OCI-LY3 (cell line): ENCODE data around the gene PIK3R6.

Experiments used
- CTCF ChIP-seq: fragments of 200-600, 300-600 bp; sonication (generic); IDR thresholded peaks from 2 replicates; pipeline ENCODE4 v1.5.1; 2014; ENCODE audit warnings: antibody characterized with exemption, low read length, low read depth
- EZH2phosphoT487 ChIP-seq: fragments of 200-600 bp; shearing (Covaris generic); IDR thresholded peaks from 2 replicates; pipeline ENCODE4 v1.6.1; 2018; ENCODE audit warnings: antibody characterized with exemption, mixed run types, low read depth

- TF ChIP-seq CTCF (no peak), EZH2phosphoT487 (no peak)
Observed at GRCh38 chr17:8825802-8826201, 41.7 kb downstream of the PIK3R6 start.
